Right lobe of liver (tissue), 6 donors: ENCODE results near the gene FANCD2. TPM values are rescaled to one million over a fixed set of nuclear protein-coding genes. Genes with fewer than 3 reads are reported as not detected.
A peak's percentile ranks its signal among the peaks of the same experiment; 100 is the strongest.

Source experiments
- ATAC-seq, 4 donors: fragments of 200-7000 bp; cut with Tn5 transposase; one replicate each; pipeline ENCODE4 v1.9.1; 2020; ENCODE audit warnings: mild to moderate bottlenecking in 4 of 4, moderate library complexity in 4 of 4
- DNase-seq, 3 donors: peaks; one replicate each; pipeline ENCODE4 v3.0.0-alpha.2; 2020
- H3K27ac ChIP-seq, 3 donors: fragments of 200-600 bp; one replicate each; pipeline ENCODE4 v1.8.0; 2022
- H3K27me3 ChIP-seq, 2 donors: fragments of 200-600 bp; one replicate each; pipeline ENCODE4 v1.8.0; 2022
- H3K36me3 ChIP-seq, 4 donors: fragments of 200-600 bp; sonication (generic) in 1 of 4; one replicate each; pipeline versions ENCODE4 v1.5.1 to v1.8.0; 2017 to 2022; ENCODE audit warnings: control low read depth in 1 of 4
- H3K4me1 ChIP-seq, 4 donors: fragments of 200-600 bp; sonication (generic) in 1 of 4; one replicate each; pipeline versions ENCODE4 v1.5.1 to v1.8.0; 2017 to 2022; ENCODE audit warnings: control low read depth in 1 of 4
- H3K4me3 ChIP-seq, 3 donors: fragments of 200-600 bp; one replicate each; pipeline ENCODE4 v1.8.0; 2022
- H3K9me3 ChIP-seq, 4 donors: fragments of 200-600 bp; sonication (generic) in 1 of 4; one replicate each; pipeline versions ENCODE4 v1.5.1 to v1.8.0; 2017 to 2022; ENCODE audit warnings: control low read depth in 1 of 4
- POLR2A ChIP-seq: fragments of 450-650 bp; IDR thresholded peaks from one replicate; pipeline ENCODE4 v1.6.1; 2017; ENCODE audit warnings: antibody characterized with exemption, mild to moderate bottlenecking
- WGBS: methylation state at CpG from one replicate; pipeline ENCODE4 v1.1.6; 2018; ENCODE audit warnings: low coverage, low lambda C conversion rate; ENCODE audit not compliant: insufficient coverage; ENCODE audit errors: missing lambda C conversion rate; 5-methylcytosine and 5-hydroxymethylcytosine counted together
- intact Hi-C, 2 donors: fragments of 100-400 bp; cut with DNase I; formaldehyde crosslinking; loops; one replicate each; pipeline versions ENCODE4 v1.11.2 to v1.14.1; 2022
- long read RNA-seq: library from polyadenylated mRNA; unstranded; transcript quantifications from one replicate; pipeline ENCODE4 v2.0.0, GENCODE V29; 2019
- total RNA-seq, 6 experiments: library from RNA; depleted of rRNA in 2 of 6; stranded (reverse); fragments of >200 nt in 2 of 6; fragmentation: NEBNext Ultra II Directional in 3 of 6; extraction: Animal tissue kit (Norgen Biotek cat#: 25700) in 3 of 6; gene quantifications; one replicate each; pipeline versions ENCODE4 v1.1.0 to v1.2.4, GENCODE V29; 2016 to 2023
- TF ChIP-seq, protein P1 (sequence below), 4 donors: fragments of 200-600 bp in 3 of 4; fragments of 450-650 bp in 1 of 4; IDR thresholded peaks; one replicate each; pipeline versions ENCODE4 v1.5.1 to v1.8.0; 2016 to 2022; ENCODE audit warnings: antibody characterized with exemption in 4 of 4, mild to moderate bottlenecking in 2 of 4
- donor health status: DM: no; HTN: yes; CAD: no.
- donor health status: DM: no; HTN: no; CAD: no.
- donor health status: DM: no; HTN: no; CAD: no.
- donor health status: DM: no; HTN: yes; CAD: no.
- donor health status: DM: no; HTN: yes; CAD: no.

FANCD2 gene
- 1 to 10 TPM in 4 of 6 experiments, under 1 TPM in 2; 0.40 to 4.8 (median 1.8) TPM for total RNA-seq
- long read RNA-seq = 0 reads

DNA sequence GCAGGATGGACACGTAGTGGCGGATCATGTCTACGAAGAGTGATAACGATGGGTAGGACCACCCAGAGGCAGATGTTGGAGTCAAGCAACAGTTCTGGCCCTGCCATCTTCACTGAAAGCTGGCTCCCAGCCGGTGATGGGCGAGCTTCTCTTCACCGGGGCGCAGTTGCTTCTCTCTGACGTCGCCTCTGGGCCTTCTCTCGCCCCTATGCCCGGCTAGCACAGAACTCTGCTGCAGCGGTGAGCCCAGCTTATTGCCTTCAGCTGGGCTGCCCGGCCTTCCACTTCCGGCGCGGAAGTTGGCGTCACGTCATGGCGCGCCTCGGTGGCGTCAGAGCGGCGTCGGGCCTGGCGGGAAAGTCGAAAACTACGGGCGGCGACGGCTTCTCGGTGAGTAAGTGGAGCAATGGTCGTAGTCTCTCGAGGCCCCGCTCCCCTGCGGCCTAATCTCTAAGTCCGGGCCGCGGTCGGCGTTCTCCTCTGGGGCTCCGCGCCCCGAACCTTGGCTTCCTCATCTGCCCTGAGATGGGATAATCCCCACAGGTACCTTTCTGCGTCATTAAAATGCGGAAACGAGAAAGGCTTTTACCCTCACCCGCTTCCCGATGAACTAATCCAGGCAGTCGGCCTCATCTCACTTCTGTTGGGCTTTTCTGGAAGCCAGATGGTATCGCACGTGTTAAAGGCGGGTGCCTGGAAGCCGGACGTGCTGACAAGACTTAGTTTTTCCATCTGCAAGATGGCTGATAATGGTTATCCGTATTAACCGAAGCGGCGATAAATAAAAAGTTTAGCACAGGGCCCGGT lies at the start of gene FANCD2:
TSS of gene FANCD2 (plus strand) at position 354 of the 807 bp plus-strand sequence. CDS start 2,221 bp downstream, outside the sequence.
- no peaks in the 10 kb centered on the region for H3K9me3 ChIP-seq
- peaks cover 0 to 17% (median 3%) of the 10 kb centered on the region in 4 donors for H3K36me3 ChIP-seq
- WGBS = under 1% methylated on average over 21 of the region's 61 CpGs
- TF ChIP-seq POLR2A = peak; percentile 69
- TF ChIP-seq, protein P1, sequence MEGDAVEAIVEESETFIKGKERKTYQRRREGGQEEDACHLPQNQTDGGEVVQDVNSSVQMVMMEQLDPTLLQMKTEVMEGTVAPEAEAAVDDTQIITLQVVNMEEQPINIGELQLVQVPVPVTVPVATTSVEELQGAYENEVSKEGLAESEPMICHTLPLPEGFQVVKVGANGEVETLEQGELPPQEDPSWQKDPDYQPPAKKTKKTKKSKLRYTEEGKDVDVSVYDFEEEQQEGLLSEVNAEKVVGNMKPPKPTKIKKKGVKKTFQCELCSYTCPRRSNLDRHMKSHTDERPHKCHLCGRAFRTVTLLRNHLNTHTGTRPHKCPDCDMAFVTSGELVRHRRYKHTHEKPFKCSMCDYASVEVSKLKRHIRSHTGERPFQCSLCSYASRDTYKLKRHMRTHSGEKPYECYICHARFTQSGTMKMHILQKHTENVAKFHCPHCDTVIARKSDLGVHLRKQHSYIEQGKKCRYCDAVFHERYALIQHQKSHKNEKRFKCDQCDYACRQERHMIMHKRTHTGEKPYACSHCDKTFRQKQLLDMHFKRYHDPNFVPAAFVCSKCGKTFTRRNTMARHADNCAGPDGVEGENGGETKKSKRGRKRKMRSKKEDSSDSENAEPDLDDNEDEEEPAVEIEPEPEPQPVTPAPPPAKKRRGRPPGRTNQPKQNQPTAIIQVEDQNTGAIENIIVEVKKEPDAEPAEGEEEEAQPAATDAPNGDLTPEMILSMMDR (IDR thresholded peaks at IDR 0.05) = peak in 1 of 4 donors; percentile 8
- no peaks in the 10 kb centered on the region for H3K27me3 ChIP-seq
- peak within 1 kb of the TSS; percentile 65 to 99 (median 82) for H3K4me3 ChIP-seq
- peak; percentile 88 to 92 (median 90) for DNase-seq
- intact Hi-C loops = no loop called here
- H3K4me1 ChIP-seq = peaks cover 0 to 15% (median 3%) of the 10 kb centered on the region in 4 donors
- H3K27ac ChIP-seq = peak within 1 kb of the TSS; percentile 2 to 55 (median 30)
- ATAC-seq = peak; percentile 95 to 99 (median 98)

DNA sequence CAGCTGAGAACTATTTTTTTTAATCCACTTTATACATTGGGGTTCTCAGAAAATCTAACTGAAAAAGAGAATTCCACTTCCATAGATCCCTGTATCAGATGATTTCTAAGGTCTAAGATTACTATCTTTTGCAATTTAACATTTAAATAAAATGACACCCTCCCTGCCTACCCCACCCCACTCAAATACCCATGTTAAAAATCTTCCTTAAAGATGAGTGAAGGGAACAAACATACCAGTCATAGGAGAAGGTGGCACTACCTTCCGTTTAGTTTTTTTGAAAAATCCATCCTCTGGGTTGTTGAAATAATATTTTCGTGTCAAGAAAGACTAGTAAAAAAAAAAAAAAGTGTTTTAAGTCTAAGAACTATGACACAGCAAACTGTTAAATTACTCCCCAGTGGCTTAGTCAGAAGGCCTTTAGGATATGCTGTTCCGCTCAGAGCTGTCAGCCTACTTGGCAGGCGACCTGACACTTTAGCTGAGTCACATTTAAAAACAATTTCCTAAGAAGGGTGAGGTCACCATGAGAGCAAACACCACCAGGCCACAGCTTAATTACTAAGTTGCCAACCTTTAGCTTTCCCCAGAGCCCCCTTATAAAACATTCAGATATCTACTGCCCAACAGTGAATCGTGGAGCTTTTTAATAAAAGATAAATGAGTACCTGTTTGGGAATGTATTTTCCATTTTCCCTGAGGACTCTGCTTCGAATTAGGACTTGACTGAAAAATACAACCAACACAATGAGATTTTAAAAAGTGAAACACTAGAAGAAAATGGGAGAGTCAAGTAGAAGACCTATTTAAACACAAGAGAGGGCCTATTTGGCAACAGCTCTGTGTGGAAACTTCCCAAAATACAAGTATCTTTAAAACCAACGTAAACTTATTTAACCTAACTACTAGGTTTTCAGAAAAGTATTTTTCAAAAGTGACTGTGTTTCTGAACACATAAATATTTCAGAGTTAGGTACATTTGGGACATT lies 49.2 kb upstream of the FANCD2 start:
- ATAC-seq (peak; percentile 98 to 99 (median 99)), DNase-seq (peak; percentile 63 to 78 (median 69))
- Histone ChIP-seq H3K27me3 (no peaks in the 10 kb centered on the region), H3K36me3 (peaks cover 0 to 24% (median under 1%) of the 10 kb centered on the region in 4 donors), H3K4me3 (no peak overlapping the region), H3K9me3 (no peaks in the 10 kb centered on the region), H3K4me1 (peaks cover 0 to 22% (median 4%) of the 10 kb centered on the region in 4 donors), H3K27ac (peak overlapping the region; percentile 20 to 76 (median 62))
- intact Hi-C loops = no loop called here
- 17% methylated on average over 7 of the region's 7 CpGs for WGBS
- TF ChIP-seq, protein P1 (IDR thresholded peaks at IDR 0.05) = no peak
- no peak for TF ChIP-seq POLR2A

DNA sequence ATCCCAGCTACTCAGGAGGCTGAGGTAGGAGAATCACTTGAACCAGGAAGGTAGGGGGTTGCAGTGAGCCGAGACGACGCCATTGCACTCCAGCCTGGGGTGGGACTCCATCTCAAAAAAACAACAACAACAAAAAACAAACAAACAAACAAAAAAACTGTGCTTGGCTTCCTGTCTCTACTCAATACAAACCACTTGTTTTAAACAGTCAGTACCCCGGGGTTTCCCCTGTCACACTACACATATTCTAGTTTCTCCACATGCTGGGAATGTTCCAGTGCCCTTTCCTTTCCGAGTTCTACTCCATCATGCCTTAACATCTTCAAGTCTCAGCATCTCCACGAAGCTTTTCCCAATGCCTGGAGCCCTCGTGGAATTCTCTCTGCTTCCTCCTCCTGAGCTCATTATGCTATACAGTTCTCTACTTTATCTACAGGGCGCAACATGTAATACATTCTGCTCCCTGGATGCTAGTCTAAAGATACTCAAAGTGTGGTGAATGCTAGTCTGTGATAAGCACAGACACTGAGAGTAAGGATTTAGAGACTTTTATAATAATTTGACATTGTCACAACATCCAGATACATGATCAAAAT lies 47.4 kb upstream of the FANCD2 start:
- ATAC-seq (no peak), DNase-seq (no peak)
- no peak overlapping the region for H3K4me3 ChIP-seq
- peaks cover 0 to 30% (median 4%) of the 10 kb centered on the region in 4 donors for H3K4me1 ChIP-seq
- intact Hi-C loops = no loop called here
- no peak overlapping the region for H3K27ac ChIP-seq
- no peaks in the 10 kb centered on the region for H3K9me3 ChIP-seq
- WGBS = 86% methylated on average over 8 of the region's 8 CpGs
- H3K27me3 ChIP-seq = no peaks in the 10 kb centered on the region
- H3K36me3 ChIP-seq = peaks cover 0 to 6% (median 0%) of the 10 kb centered on the region in 4 donors
- TF ChIP-seq, protein P1 (IDR thresholded peaks at IDR 0.05) = no peak
- no peak for TF ChIP-seq POLR2A

DNA sequence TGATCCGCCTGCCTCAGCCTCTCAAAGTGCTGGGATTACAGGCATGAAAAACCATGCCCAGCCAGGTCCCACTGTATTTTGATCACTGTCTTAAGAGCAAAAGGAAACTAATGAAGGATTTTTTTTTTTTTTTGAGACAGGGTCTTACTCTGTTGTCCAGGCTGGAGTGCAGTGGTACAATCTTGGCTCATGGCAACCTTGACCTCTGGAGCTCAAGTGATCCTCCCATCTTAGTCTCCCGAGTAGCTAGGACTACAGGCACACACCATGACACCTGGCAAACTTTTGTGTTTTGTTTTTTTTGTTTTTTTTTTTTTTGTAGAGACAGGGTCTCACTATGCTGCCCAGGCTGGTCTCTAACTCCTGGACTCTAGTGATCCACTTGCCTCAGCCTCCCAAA lies 46.0 kb upstream of the FANCD2 start:
- intact Hi-C loops = no loop called here
- no peak for ATAC-seq
- H3K9me3 ChIP-seq = no peaks in the 10 kb centered on the region

More for the DNA sequence above, 46.0 kb upstream of the FANCD2 start:
- H3K27me3 ChIP-seq = no peaks in the 10 kb centered on the region
- no peak overlapping the region for H3K4me3 ChIP-seq
- peaks cover 0 to 39% (median 7%) of the 10 kb centered on the region in 4 donors for H3K4me1 ChIP-seq
- TF ChIP-seq, protein P1 (IDR thresholded peaks at IDR 0.05) = no peak
- TF ChIP-seq POLR2A = no peak
- no peak for DNase-seq
- 73% methylated on average over 1 of the region's 2 CpGs for WGBS
- no peak overlapping the region for H3K27ac ChIP-seq
- H3K36me3 ChIP-seq = no peaks in the 10 kb centered on the region
